HepG2 (cell line): ENCODE results near the gene STK11. TPM values are rescaled to one million over a fixed set of nuclear protein-coding genes. Genes with fewer than 3 reads are reported as not detected.

Experiments used
- ARNTL ChIP-seq: sonication (generic); formaldehyde crosslinking; IDR thresholded peaks from 2 replicates; pipeline ENCODE4 v1.4.0; 2020; ENCODE audit warnings: mild to moderate bottlenecking, missing genetic modification reagents
- ATF7 ChIP-seq, 2 experiments: fragments of 450-650 bp in 1 of 2; sonication (generic) in 1 of 2; formaldehyde crosslinking in 1 of 2; IDR thresholded peaks; 2 replicates each; pipeline versions ENCODE4 v1.4.0 to v1.6.1; 2016 to 2020; ENCODE audit warnings: antibody characterized with exemption in 1 of 2, mild to moderate bottlenecking in 1 of 2, missing genetic modification reagents in 1 of 2
- ERF ChIP-seq: IDR thresholded peaks from 2 replicates; pipeline ENCODE4 v1.6.1; 2018; ENCODE audit warnings: missing biosample characterization, missing genetic modification reagents
- FOSL1 ChIP-seq: sonication (generic); formaldehyde crosslinking; IDR thresholded peaks from 2 replicates; pipeline ENCODE4 v1.9.0; 2021; ENCODE audit warnings: missing genetic modification reagents, borderline replicate concordance
- HES4 ChIP-seq: sonication (generic); formaldehyde crosslinking; IDR thresholded peaks from 2 replicates; pipeline ENCODE4 v1.9.0; 2021; ENCODE audit warnings: mild to moderate bottlenecking, missing genetic modification reagents, borderline replicate concordance
- HOXA3 ChIP-seq: sonication (generic); formaldehyde crosslinking; IDR thresholded peaks from 2 replicates; pipeline ENCODE4 v1.5.0; 2020; ENCODE audit warnings: missing genetic modification reagents
- MED1 ChIP-seq: sonication (generic); formaldehyde crosslinking; IDR thresholded peaks from 2 replicates; pipeline ENCODE4 v1.4.0; 2020; ENCODE audit warnings: missing genetic modification reagents
- TEAD3 ChIP-seq: optimal IDR thresholded peaks from 2 replicates; pipeline ENCODE3; 2016; ENCODE audit warnings: borderline replicate concordance
- THYN1 ChIP-seq: sonication (generic); formaldehyde crosslinking; IDR thresholded peaks from 2 replicates; pipeline ENCODE4 v1.8.1; 2023; ENCODE audit warnings: low read depth, mild to moderate bottlenecking, moderate library complexity, missing genetic modification reagents, borderline replicate concordance
- XBP1 ChIP-seq: sonication (generic); formaldehyde crosslinking; IDR thresholded peaks from 2 replicates; pipeline ENCODE4 v1.5.0; 2020; ENCODE audit warnings: missing genetic modification reagents
- ZNF20 ChIP-seq: sonication (generic); formaldehyde crosslinking; IDR thresholded peaks from 2 replicates; pipeline ENCODE4 v1.4.0; 2020; ENCODE audit warnings: mild to moderate bottlenecking, moderate library complexity, missing genetic modification reagents
- ZNF33B ChIP-seq: sonication (generic); formaldehyde crosslinking; IDR thresholded peaks from 2 replicates; pipeline ENCODE4 v1.5.1; 2020; ENCODE audit warnings: mild to moderate bottlenecking, missing genetic modification reagents
- ZNF501 ChIP-seq: sonication (generic); formaldehyde crosslinking; IDR thresholded peaks from 2 replicates; pipeline ENCODE4 v1.5.1; 2020; ENCODE audit warnings: mild to moderate bottlenecking, moderate library complexity, missing genetic modification reagents
- ZSCAN22 ChIP-seq: sonication (generic); formaldehyde crosslinking; IDR thresholded peaks from 2 replicates; pipeline ENCODE4 v1.4.0; 2020; ENCODE audit warnings: mild to moderate bottlenecking, missing genetic modification reagents
- polyA plus RNA-seq, 8 experiments: library from polyadenylated mRNA; depleted of rRNA in 3 of 8; stranded (reverse) in 7 of 8; unstranded in 1 of 8; fragments of >200 nt; fragmentation: Illumina TruSeq in 4 of 8; extraction: Trizol in 4 of 8; gene quantifications; 2 replicates each; pipeline versions ENCODE4 v1.2.1 to v1.2.3, GENCODE V29; 2011 to 2016; ENCODE audit warnings: low read depth in 4 of 8, missing spikeins in 1 of 8, mixed read lengths in 1 of 8; ENCODE audit not compliant: insufficient read depth in 1 of 8
- total RNA-seq, 5 experiments: library from RNA; depleted of rRNA; stranded (reverse); fragments of >200 nt; fragmentation: Illumina TruSeq; extraction: Trizol; gene quantifications; 2 replicates each; pipeline ENCODE4 v1.2.3, GENCODE V29; 2016; ENCODE audit warnings: low read depth in 1 of 5
- TF ChIP-seq, protein P1 (sequence below): sonication (generic); formaldehyde crosslinking; IDR thresholded peaks from 2 replicates; pipeline ENCODE4 v1.5.1; 2020; ENCODE audit warnings: mild to moderate bottlenecking, moderate library complexity, missing genetic modification reagents
- TF ChIP-seq, protein P2 (sequence below): sonication (generic); formaldehyde crosslinking; IDR thresholded peaks from 2 replicates; pipeline ENCODE4 v1.5.0; 2020; ENCODE audit warnings: missing genetic modification reagents
- TF ChIP-seq, protein P3 (sequence below): sonication (generic); formaldehyde crosslinking; IDR thresholded peaks from 2 replicates; pipeline ENCODE4 v1.4.0; 2020; ENCODE audit warnings: mild to moderate bottlenecking, missing genetic modification reagents

The STK11 gene
- total and polyA plus RNA-seq, 2 of the 13 experiments (the other 11 are each of a cell fraction or from before 2014, with no cell fraction given) = 27.5 to 43.6 TPM

DNA sequence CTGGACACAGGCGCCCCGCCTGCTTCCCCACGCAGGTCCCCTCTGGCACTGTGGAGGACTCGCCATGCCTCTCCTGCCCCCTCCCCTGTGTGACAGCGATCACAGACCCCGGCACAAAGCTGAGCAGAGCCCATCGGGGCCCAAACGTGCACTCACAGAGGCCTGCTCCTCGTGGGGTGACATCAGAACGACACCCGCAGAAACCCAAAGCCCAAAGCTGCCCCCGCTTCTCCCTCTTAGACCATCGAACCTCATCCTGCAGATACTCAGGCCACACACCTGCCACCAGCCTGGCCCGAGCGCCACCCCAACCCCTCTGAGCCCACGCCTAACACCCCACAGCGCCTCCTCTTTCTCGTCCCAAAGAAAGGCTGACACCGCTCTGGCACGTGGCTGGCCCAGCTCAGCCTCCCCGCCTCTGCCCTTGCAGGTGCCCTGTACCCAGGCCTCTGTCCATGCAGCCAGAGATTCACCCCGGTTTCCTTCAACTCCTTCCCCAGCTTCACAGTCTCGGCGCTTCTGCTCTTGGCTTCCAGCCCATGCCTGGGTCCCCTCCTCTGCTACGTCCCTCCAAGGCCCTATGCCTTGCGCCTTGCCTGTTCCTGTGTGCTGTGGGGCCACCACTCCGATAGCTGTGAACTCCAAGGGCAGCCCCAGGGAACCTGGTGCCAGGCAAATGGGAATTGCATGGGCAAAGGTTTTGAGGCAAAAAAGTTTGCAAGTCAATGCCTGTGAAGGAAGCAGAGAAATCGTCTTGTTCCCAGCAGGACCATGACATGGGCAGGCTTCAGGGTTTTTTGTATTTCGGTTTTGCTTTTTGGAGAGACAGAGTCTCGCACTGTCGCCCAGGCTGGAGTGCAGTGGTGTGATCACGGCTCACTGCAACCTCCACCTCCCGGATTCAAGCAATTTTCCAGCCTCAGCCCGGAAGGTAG is 33.1 kb downstream of the STK11 start (continued):
- TF ChIP-seq ZNF33B (0 out of 2 replicates have a peak, but pooled peaks have one; percentile 43), ERF (no peak), ARNTL (no peak), XBP1 (CRISPR knock-in tag) (no peak), THYN1 (no peak), HES4 (CRISPR knock-in tag) (no peak), ATF7 (IDR thresholded peaks at IDR 0.05) (no peak), ATF7 (CRISPR knock-in tag; IDR thresholded peaks at IDR 0.05) (no peak), ZSCAN22 (CRISPR knock-in tag) (no peak), HOXA3 (no peak), MED1 (CRISPR knock-in tag) (peak; percentile 40; the same call in 1 of the 2 replicates), ZNF501 (CRISPR knock-in tag) (peak; percentile 49; the same call in 1 of the 2 replicates), ZNF20 (CRISPR knock-in tag) (no peak), FOSL1 (no peak), TEAD3 (CRISPR knock-in tag) (peak; percentile 4)
- TF ChIP-seq, protein P1, sequence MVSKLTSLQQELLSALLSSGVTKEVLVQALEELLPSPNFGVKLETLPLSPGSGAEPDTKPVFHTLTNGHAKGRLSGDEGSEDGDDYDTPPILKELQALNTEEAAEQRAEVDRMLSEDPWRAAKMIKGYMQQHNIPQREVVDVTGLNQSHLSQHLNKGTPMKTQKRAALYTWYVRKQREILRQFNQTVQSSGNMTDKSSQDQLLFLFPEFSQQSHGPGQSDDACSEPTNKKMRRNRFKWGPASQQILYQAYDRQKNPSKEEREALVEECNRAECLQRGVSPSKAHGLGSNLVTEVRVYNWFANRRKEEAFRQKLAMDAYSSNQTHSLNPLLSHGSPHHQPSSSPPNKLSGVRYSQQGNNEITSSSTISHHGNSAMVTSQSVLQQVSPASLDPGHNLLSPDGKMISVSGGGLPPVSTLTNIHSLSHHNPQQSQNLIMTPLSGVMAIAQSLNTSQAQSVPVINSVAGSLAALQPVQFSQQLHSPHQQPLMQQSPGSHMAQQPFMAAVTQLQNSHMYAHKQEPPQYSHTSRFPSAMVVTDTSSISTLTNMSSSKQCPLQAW (CRISPR knock-in tag) = 0 out of 2 replicates have a peak, but pooled peaks have one; percentile 24
- TF ChIP-seq, protein P2, sequence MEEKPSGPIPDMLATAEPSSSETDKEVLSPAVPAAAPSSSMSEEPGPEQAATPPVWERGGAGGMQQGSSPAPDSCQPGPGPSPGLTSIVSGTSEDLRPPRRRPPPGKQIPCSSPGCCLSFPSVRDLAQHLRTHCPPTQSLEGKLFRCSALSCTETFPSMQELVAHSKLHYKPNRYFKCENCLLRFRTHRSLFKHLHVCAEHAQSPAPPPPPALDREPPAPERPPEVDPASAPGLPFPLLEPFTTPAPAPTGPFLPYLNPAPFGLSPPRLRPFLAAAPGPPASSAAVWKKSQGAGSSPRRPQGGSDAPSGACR (CRISPR knock-in tag) = no peak
- TF ChIP-seq, protein P3, sequence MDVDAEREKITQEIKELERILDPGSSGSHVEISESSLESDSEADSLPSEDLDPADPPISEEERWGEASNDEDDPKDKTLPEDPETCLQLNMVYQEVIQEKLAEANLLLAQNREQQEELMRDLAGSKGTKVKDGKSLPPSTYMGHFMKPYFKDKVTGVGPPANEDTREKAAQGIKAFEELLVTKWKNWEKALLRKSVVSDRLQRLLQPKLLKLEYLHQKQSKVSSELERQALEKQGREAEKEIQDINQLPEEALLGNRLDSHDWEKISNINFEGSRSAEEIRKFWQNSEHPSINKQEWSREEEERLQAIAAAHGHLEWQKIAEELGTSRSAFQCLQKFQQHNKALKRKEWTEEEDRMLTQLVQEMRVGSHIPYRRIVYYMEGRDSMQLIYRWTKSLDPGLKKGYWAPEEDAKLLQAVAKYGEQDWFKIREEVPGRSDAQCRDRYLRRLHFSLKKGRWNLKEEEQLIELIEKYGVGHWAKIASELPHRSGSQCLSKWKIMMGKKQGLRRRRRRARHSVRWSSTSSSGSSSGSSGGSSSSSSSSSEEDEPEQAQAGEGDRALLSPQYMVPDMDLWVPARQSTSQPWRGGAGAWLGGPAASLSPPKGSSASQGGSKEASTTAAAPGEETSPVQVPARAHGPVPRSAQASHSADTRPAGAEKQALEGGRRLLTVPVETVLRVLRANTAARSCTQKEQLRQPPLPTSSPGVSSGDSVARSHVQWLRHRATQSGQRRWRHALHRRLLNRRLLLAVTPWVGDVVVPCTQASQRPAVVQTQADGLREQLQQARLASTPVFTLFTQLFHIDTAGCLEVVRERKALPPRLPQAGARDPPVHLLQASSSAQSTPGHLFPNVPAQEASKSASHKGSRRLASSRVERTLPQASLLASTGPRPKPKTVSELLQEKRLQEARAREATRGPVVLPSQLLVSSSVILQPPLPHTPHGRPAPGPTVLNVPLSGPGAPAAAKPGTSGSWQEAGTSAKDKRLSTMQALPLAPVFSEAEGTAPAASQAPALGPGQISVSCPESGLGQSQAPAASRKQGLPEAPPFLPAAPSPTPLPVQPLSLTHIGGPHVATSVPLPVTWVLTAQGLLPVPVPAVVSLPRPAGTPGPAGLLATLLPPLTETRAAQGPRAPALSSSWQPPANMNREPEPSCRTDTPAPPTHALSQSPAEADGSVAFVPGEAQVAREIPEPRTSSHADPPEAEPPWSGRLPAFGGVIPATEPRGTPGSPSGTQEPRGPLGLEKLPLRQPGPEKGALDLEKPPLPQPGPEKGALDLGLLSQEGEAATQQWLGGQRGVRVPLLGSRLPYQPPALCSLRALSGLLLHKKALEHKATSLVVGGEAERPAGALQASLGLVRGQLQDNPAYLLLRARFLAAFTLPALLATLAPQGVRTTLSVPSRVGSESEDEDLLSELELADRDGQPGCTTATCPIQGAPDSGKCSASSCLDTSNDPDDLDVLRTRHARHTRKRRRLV (CRISPR knock-in tag) = no peak
